Head of caudate nucleus (tissue), 42 donors: ENCODE results near the gene FUT6.
"Not testable (repeated sequence)": the region's sequence is repeated elsewhere in the genome, so short reads cannot be mapped to it uniquely, and the experiment has no call there.

Experiments used
- DNase-seq, 42 donors: peaks; one replicate each; pipeline versions ENCODE4 v3.0.0 to v3.0.0-alpha.2; 2020 to 2021; ENCODE audit warnings: mixed read lengths in 7 of 42
- intact Hi-C: fragments of 100-400 bp; cut with DNase I; formaldehyde crosslinking; loops from one replicate; pipeline ENCODE4 v1.15.0; 2022

Gene FUT6

GRCh38 chr19:5792224-5792623 lies 47.3 kb downstream of the FUT6 start:
- intact Hi-C loops: no loop called here
- DNase-seq: no peak

- DNase-seq: peak; percentile 93 to 99 (median 97)
- intact Hi-C loops: loop anchor here (2.0 kb wide), 1 partner anchor 112 kb away; the partner anchor contains the start of gene NDUFA11
Observed at GRCh38 chr19:5790559-5791520, 48.7 kb downstream of the FUT6 start, which contains the start of gene DUS3L. DUS3L (minus strand) TSS chr19:5791163; CDS start chr19:5791141, 22 bp downstream.

- no peak for DNase-seq
- intact Hi-C loops: loop anchor here (2.0 kb wide), 1 partner anchor 113 kb away; the partner anchor contains the start of gene NDUFA11
Observed at GRCh38 chr19:5789886-5790558, 49.5 kb downstream of the FUT6 start.

DNA sequence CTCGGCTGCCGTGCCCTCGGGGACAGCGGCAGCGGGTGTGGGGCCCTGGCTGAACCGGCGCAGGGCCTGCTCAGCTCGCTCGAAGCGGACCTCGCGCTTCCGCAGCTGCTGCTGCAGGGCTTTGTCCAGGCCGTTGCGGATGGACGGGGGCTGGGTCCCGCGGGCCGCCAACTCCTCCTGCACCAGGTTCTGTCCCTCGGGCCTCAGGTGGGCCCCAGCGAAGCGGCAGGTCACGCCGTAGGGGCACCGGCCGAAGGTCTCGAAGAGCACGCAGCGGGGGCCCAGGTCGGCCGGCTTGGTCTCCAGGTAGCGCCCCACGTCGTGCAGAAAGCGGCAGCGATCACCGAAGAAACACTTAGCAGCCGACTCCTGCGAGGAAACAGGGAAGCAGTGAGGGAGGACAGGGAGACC lies 50.1 kb downstream of the FUT6 start:
- DNase-seq: no peak
- intact Hi-C loops: no loop called here

DNA sequence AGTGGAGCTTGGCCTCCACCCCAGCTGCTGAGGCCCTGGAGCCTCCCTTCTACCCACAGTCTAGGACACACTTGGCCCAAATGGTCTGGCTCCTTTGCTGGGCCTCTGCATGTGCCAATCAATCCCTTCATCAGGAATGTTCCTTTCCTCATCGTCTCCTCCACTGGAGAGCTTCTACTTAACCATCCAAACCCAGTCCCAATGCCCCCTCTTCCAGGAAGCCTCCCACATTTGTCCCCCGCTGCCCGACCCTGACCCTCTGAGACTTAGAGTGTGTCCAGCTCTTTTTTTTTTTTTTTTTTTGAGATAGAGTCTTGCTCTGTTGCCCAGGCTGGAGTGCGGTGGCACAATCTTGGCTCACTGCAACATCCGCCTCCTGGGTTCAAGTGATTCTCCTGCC lies 51.1 kb downstream of the FUT6 start:
- no peak for DNase-seq
- intact Hi-C loops: no loop called here

- intact Hi-C loops: no loop called here
- DNase-seq: no peak
Observed at GRCh38 chr19:5787409-5788182, 51.9 kb downstream of the FUT6 start.

DNA sequence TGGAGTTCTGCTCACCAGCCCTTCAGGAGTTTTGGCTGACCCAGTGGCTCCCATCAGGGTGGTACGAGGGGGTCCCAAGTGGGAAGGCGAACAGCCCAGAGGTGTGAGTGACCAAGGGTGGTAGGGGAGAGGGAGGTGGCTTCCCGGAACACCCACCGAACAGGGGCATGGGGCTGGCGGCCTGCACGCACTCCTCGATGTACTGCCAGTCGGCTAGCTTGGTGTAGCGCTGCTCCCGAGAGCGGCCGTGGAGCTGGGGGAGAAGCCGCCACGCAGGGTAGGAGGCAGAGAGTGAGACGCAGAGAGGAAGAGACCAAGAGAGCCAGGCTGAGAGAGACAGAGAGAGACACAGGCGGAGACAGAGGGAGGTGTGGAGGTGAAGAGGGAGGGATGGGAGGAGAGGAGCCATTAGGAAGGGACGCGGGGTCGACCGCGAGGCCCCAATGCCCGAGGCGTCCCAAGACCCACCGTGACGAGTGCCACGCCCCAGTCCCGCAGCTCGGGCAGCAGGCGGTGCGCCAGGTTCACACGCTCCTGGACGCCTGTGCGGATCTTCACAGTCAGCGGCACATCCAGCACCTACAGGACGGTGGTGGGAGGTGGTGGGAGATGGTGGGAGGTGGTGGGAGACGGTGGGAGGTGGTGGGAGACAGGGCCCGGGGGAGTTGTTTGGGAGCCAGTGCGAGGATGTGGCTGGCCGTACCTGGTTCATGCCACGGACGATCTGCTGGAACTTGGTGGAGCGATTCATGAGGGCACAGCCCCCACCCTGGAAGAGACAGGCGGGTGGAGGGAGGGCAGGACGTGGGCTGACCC lies 52.7 kb downstream of the FUT6 start:
- DNase-seq: no peak
- intact Hi-C loops: no loop called here

GRCh38 chr19:5785423-5785822 lies 54.1 kb downstream of the FUT6 start:
- DNase-seq: no peak
- intact Hi-C loops: no loop called here

DNA sequence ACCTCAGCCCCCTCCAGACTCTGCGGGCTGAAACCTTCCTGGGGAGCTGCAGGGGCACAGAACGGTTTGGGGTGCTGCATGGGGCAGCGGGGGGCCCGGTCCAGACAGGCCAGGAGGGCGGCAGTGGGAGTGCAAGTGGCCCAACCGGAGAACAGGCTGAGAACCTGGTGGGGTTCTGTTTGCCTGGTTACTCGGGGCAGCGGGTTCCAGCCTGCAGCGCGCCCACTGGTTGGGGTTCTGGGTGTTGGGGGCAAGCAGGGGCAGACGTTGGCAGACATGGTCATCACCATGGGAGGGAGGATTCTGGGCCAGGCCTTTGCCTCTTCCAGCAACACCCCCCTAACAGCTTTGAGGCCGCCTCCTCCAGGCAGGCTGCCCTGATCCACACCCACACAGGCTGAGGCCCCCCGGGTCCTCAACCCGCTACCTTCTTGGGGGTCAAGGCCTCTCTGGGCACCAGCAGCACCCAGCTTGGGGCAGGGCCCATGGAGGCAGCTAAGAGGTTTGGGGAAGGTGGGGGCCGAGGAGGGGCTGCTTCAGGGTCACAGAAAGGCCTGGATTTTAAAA lies 54.8 kb downstream of the FUT6 start, which contains the start of gene PRR22:
PRR22 (minus strand) TSS at position 166 of the 567 bp plus-strand sequence; CDS start at position 80, 86 bp downstream.
- intact Hi-C loops: no loop called here
- no peak for DNase-seq

GRCh38 chr19:5782945-5783919 lies 56.3 kb downstream of the FUT6 start:
- no peak for DNase-seq
- intact Hi-C loops: no loop called here

DNA sequence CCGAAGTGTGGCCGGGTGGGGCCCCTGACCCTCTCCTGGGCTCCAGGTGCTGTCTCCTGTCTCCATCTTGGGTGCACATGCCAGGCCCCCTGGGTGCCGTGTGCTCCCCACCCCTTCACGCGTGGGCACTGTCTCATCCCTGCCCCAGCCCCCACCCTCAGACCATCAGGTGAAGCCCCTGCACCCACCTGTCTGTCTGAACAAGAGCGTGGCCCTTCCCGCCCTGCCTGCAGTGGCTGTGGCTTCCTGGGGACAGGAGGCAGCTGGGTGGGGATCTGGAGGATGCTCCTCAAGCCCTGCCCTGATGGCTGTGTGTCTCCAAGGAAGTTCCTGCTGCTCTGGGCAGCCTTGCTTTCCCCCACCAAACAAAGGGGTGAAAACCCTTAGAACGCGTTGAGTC lies 57.2 kb downstream of the FUT6 start:
- no peak for DNase-seq
- intact Hi-C loops: no loop called here

- intact Hi-C loops: not testable (repeated sequence)
- DNase-seq: peak in 5 of 42 donors; percentile 12 to 58 (median 40)
Observed at GRCh38 chr19:5780916-5781315, 58.6 kb downstream of the FUT6 start.
